HG03342 (cell line): ENCODE data around the gene TBK1.
"Not testable (repeated sequence)": the region's sequence is repeated elsewhere in the genome, so short reads cannot be mapped to it uniquely, and the experiment has no call there.

Source experiments
- ATAC-seq: cut with Tn5 transposase; IDR thresholded peaks from one replicate; pipeline ENCODE4 v1.9.1; 2021; ENCODE audit warnings: mild to moderate bottlenecking, moderate library complexity; ENCODE audit not compliant: unreplicated experiment

Gene TBK1

DNA sequence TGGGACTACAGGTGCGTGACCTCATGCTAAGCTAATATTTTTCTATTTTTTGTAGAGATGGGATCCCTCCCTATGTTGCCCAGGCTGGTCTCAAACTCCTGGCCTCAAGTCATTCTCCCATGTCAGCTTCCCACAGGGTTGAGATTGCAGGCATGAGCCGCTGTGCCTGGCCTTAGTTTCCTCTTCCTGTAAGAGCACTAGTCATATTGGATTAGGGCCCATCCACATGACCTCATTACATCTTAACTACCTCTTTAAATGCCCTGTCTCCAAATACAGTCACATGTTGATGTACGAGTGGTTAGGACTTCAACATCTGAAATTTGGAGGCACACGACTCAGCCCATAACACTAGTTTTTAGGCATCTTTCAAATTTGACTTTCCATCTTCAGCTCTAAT lies 86.2 kb downstream of the TBK1 start:
- ATAC-seq, result no peak

DNA sequence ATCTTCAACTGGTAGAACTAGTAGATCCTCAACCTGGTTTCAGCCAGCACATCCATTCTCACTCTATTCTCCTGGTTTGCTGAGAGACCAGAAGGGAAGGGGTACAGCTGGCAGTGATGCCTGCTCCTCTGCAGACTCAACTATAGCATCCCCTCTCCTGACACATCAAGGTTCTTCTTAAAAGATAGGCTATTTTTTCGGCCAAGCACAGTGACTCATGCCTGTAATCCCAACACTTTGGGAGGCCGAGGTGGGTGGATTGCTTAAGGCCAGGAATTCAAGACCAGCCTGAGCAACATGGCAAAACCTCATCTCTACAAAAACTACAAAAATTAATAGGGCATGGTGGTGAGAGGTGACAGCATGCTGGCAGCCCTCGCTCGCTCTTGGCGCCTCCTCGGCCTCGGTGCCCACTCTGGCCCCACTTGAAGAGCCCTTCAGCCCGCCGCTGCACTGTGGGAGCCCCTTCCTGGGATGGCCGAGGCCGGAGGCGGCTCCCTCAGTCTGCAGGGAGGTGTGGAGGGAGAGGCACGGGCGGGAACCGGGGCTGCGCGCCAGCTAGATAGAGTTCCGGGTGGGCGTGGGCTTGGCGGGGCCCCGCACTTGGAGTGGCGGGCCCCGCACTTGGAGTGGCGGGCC lies 90.6 kb downstream of the TBK1 start:
- not testable (repeated sequence) for ATAC-seq

DNA sequence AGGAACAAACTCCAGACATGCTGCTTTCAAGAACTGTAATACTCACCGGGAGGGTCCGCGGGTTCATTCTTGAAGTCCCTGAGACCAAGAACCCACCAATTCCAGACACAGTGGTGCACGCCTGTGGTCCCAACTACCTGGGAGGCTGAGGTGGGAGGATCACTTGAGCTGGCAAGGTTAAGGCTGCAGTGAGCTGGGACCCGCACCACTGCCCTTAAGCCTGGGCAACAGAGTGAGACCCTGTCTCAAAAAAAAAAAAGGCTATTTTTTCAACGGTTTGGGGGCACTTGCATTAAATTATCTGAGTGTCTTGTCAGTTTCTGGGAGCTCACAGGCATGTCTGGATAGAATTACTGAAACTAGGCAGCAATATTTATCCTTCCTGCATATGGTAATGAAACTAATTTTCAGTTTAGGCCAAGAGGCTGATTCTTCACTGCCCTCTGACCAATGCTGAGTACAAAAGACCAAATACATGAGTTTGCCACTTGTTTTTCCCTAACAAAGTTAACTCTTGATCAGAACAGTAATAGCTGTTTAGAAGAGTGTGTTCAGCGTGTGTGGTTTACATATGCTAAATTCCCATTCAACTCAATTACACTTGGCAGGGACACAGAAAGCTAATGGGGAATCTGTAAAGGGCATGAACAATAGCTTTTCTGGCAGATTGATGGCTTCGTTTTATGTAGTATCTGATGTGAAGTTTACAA lies 92.6 kb downstream of the TBK1 start:
- ATAC-seq, result no peak

- no peak for ATAC-seq
These were observed 93.1 kb downstream of the TBK1 start for GRCh38 chr12:64545081-64545382.

DNA sequence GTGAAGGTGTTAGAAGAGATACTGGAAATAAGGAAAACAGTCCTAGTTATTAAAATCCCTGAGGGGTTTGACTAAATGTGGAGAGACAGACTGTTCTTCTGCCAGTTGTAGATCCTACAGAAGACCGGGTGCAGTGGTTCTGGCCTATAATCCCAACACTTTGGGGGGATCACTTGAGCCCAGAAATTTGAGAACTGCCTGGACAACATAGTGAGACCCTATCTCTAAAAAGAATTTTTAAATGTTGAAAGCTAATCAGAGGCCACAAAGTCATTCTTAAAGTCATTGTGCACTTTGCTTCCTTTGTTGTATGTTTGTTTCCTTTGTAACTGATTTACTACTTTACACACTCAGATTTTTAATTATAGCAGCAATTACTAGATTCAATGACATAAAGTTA lies 97.2 kb downstream of the TBK1 start:
- ATAC-seq, result no peak

GRCh38 chr12:64550755-64551154 lies 98.8 kb downstream of the TBK1 start:
- ATAC-seq, result no peak

DNA sequence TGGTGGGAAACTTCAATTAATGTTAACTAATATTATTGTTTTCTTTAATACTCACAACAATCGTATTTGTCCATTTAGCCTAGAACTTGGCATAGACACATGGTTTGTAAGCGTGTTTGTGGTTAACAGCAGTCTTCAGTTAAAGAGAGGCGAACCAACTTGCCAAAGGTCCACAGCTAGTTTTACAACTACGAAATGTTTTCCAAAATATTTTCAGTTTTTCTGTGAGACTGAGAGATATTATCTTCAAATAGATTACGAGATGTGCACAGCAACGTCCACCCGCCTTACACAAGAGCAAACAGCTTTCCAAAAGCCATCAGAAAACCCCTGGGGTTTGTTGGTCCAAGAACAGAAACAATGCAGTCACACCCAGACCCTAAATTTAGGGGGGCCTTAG lies 99.8 kb downstream of the TBK1 start:
- no peak for ATAC-seq
